Left ventricle myocardium inferior (tissue), 1 donor: ENCODE data around the gene ALPG. TPM values are rescaled to one million over a fixed set of nuclear protein-coding genes. Genes with fewer than 3 reads are reported as not detected.

Source experiments
- DNase-seq: peaks from one replicate; pipeline ENCODE4 v3.0.0-alpha.2; 2020
- H3K27ac ChIP-seq: fragments of 200-600 bp; replicated peaks from 2 replicates; pipeline ENCODE4 v1.8.0; 2021
- H3K27me3 ChIP-seq: fragments of 200-600 bp; 2 replicates; pipeline ENCODE4 v1.8.0; 2021; ENCODE audit warnings: low read depth
- H3K36me3 ChIP-seq: fragments of 200-600 bp; 2 replicates; pipeline ENCODE4 v1.8.0; 2021
- H3K4me1 ChIP-seq: fragments of 200-600 bp; 2 replicates; pipeline ENCODE4 v1.8.0; 2021
- H3K4me3 ChIP-seq: fragments of 200-600 bp; 2 replicates; pipeline ENCODE4 v1.8.0; 2021; ENCODE audit warnings: mild to moderate bottlenecking, moderate library complexity
- H3K9me3 ChIP-seq: fragments of 200-600 bp; replicated peaks from 2 replicates; pipeline ENCODE4 v1.8.0; 2021
- intact Hi-C: fragments of 100-400 bp; cut with micrococcal nuclease; formaldehyde crosslinking; loops from one replicate; pipeline ENCODE4 v1.11.0; 2022
- total RNA-seq: library from RNA; stranded (reverse); fragmentation: NEBNext Ultra II Directional; extraction: Animal tissue kit (Norgen Biotek cat#: 25700); gene quantifications from one replicate; pipeline ENCODE4 v1.2.1, GENCODE V29; 2021
- TF ChIP-seq, protein P1 (sequence below): fragments of 200-600 bp; IDR thresholded peaks from 2 replicates; pipeline ENCODE4 v1.8.0; 2021; ENCODE audit warnings: antibody characterized with exemption, mild to moderate bottlenecking, borderline replicate concordance
- donor health status: DM: no; HTN: yes; CAD: no; lungs with severe emphysema.

Gene ALPG
- total RNA-seq, 1 donor from 2014 or later = not detected

DNA sequence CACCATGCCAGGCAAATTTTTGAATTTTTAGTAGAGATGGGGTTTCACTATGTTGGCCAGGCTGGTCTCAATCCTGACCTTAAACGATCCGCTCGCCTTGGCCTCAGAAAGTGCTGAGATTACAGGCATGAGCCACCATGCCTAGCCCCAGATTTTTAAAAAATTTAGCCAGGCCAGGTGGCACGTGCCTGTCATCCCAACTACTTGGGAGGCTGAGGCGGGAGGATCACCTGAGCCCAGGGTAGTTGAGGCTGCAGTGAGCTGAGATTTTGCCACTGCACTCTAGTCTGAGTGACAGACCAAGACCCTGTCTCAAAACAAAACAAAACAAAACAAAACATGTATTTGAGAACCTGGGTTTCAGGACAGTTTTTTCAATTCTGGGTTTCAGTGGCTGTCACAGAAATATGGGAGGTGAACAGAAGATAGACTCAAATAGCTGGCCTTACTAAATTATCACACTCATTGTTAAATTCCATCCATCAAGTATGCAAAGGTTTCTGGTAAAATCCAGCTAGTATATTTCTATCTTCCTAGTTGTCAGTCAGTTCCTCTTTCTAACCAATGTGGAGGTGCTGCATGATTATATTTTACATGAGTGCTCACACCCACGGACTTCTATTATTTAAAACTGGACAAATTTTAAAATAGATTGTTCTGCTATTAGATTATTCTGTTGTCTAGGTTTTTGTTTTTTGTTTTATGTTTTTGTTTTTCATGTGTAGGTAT is 5.4 kb downstream of the ALPG start:
- Histone ChIP-seq H3K36me3 (no peaks in the 10 kb centered on the region), H3K27me3 (peaks cover 90% of the 10 kb centered on the region), H3K27ac (no peak overlapping the region), H3K9me3 (no peaks in the 10 kb centered on the region), H3K4me1 (no peaks in the 10 kb centered on the region), H3K4me3 (no peak overlapping the region)
- intact Hi-C loops = no loop called here
- TF ChIP-seq, protein P1, sequence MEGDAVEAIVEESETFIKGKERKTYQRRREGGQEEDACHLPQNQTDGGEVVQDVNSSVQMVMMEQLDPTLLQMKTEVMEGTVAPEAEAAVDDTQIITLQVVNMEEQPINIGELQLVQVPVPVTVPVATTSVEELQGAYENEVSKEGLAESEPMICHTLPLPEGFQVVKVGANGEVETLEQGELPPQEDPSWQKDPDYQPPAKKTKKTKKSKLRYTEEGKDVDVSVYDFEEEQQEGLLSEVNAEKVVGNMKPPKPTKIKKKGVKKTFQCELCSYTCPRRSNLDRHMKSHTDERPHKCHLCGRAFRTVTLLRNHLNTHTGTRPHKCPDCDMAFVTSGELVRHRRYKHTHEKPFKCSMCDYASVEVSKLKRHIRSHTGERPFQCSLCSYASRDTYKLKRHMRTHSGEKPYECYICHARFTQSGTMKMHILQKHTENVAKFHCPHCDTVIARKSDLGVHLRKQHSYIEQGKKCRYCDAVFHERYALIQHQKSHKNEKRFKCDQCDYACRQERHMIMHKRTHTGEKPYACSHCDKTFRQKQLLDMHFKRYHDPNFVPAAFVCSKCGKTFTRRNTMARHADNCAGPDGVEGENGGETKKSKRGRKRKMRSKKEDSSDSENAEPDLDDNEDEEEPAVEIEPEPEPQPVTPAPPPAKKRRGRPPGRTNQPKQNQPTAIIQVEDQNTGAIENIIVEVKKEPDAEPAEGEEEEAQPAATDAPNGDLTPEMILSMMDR = no peak
- DNase-seq = no peak

DNA sequence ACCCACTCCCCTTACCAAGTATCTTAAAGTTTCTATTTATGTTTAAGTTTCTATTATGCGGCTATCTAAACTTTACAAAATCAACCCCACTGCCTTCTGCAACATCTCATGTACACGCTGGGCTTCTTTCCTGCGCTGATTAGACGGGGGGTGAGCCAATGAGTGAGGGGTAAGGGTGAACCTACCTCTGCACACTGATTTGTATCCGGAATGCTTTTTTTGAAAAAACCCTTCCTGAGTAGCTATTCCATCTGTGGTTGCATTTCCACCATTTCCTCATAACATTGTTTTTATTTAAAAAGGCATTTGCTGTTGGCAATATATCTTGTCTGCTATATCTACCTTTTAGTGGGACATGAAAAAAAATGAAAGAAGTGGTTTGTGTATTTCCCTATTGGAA is 6.3 kb downstream of the ALPG start:
- peaks cover 90% of the 10 kb centered on the region for H3K27me3 ChIP-seq
- H3K4me3 ChIP-seq = no peak overlapping the region
- H3K4me1 ChIP-seq = no peaks in the 10 kb centered on the region
- TF ChIP-seq, protein P1 = no peak
- H3K9me3 ChIP-seq = no peaks in the 10 kb centered on the region
- intact Hi-C loops = no loop called here
- no peaks in the 10 kb centered on the region for H3K36me3 ChIP-seq
- H3K27ac ChIP-seq = no peak overlapping the region
- no peak for DNase-seq

DNA sequence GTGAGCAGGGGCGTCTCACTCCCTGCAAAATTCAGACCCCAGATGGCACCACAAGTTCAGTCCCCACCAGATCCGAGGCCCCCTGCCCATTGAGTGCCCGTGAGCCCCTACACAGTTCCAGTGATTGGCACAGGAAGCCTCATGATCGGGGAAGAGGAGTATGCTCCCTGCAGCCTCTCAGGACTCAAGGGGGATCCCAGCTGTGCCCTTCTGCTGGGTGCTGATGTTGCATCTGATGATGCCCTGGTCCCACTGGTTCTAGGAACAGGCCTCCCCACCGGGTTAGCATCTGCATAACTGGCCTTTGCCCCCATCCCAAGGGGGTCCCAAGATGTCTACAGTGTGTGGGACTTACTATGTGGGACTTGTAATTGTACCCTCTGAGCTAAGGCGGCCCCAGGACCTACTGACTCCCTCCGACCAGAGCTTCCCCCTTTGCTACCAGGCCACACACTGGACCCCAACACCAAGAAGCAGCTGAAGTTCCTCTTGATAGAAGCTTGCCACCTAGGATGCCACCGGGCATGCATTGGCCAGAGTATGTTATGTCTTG is 8.6 kb downstream of the ALPG start:
- no peaks in the 10 kb centered on the region for H3K36me3 ChIP-seq
- no peaks in the 10 kb centered on the region for H3K9me3 ChIP-seq
- TF ChIP-seq, protein P1 = no peak
- H3K27me3 ChIP-seq = peaks cover 99% of the 10 kb centered on the region
- H3K27ac ChIP-seq = no peak overlapping the region
- H3K4me3 ChIP-seq = no peak overlapping the region
- intact Hi-C loops = no loop called here
- DNase-seq = no peak
- peaks cover 19% of the 10 kb centered on the region for H3K4me1 ChIP-seq

DNA sequence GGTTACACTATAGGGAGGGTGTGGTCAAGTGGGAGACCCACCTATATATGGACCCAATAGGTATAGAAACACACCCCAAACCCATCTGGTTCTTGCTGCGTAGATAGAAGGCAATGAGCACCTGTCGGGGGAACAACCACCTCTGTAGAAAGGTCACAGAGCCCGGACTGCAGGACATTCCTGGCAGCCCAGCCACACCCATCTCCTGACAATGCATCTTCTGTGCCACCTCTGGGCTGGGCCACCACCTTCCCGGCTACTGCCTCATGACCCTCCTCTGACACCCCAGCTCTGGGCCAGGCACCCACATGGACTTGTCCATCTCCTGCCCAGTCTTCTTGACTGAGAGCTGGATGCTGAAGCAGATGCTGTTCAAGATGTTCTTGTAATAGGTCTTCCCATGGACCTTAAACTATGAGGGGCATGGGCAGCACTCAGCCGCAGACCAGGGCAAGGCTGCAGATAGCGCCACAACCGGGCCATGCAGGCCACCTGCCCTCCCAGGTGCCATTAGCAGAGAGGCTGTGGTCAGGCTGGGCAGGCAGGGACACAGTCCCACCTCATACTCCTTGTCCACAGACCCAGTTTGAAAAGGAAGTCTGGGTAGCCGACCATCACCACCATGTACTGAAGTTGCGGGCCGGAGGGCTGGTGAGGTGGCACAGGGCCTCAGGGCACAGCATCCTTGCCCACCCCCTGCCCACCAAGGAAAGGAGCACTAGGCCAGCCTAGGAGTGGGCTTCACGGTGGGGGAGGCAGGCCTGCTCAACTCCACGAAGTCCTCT is 9.3 kb downstream of the ALPG start:
- no peaks in the 10 kb centered on the region for H3K36me3 ChIP-seq
- H3K27ac ChIP-seq = no peak overlapping the region
- no peak for DNase-seq
- intact Hi-C loops = no loop called here
- H3K27me3 ChIP-seq = peaks cover 100% of the 10 kb centered on the region
- H3K4me3 ChIP-seq = no peak overlapping the region
- H3K9me3 ChIP-seq = no peaks in the 10 kb centered on the region
- TF ChIP-seq, protein P1 = no peak
- peaks cover 27% of the 10 kb centered on the region for H3K4me1 ChIP-seq

DNA sequence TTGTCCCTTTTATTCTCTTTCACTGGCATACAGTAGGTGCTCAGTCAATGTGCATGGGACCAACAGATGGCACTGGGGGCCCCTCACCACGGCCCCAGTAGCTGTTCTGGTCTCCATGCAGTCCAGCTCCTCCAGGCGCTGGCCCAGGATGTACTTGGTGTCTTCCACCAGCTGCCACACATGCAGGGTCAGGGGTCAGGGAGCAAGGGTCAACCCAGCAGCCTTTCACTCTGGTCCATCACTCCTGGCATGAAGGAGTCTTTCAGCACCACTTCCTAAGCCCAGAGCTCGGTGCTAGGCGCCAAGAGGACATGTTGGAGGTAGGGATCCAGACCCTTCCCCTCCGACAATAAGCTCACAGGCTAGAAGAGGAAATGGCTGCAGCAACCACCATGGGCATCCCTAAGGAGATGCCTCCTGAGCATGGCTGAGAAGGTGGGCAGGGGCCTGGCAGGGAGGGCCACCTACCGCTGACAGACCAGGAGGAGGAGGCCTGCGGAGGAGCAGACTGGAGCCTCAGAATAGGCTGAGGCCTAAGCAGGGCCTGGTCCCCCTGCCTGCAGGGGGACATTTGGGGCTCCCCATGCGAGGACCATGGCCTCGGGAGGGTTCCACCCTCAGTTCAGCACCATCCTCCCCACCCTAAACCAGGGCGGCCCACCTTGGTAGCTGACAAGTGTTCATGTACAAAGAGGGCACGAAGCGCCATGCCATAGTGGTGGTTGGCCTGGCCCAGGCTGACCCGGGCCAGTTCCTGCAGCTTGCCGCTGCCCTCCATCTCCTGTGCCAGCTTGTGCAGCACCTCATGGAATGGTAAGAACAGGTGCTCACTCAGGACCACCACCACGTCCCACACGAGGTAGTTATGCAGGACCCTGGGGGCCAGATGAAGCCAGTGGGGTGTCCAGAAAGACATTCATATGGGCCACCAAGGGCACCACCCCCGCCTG is 10.2 kb downstream of the ALPG start:
- H3K36me3 ChIP-seq = no peaks in the 10 kb centered on the region
- H3K27me3 ChIP-seq = peaks cover 100% of the 10 kb centered on the region
- intact Hi-C loops = no loop called here
- TF ChIP-seq, protein P1 = no peak
- peaks cover under 1% of the 10 kb centered on the region for H3K9me3 ChIP-seq
- H3K4me1 ChIP-seq = peaks cover 28% of the 10 kb centered on the region
- no peak overlapping the region for H3K4me3 ChIP-seq
- DNase-seq = no peak
- H3K27ac ChIP-seq = no peak overlapping the region
